COLO668 (cell line): Measurements from ENCODE around the gene IL3RA.
"Not testable (repeated sequence)": the region's sequence is repeated elsewhere in the genome, so short reads cannot be mapped to it uniquely, and the experiment has no call there.

ENCODE experiments used
- DNase-seq: peaks from one replicate; lab custom pipeline; 2025; ENCODE audit not compliant: unreplicated experiment; lab: John Stamatoyannopoulos, UW

Gene IL3RA

DNA sequence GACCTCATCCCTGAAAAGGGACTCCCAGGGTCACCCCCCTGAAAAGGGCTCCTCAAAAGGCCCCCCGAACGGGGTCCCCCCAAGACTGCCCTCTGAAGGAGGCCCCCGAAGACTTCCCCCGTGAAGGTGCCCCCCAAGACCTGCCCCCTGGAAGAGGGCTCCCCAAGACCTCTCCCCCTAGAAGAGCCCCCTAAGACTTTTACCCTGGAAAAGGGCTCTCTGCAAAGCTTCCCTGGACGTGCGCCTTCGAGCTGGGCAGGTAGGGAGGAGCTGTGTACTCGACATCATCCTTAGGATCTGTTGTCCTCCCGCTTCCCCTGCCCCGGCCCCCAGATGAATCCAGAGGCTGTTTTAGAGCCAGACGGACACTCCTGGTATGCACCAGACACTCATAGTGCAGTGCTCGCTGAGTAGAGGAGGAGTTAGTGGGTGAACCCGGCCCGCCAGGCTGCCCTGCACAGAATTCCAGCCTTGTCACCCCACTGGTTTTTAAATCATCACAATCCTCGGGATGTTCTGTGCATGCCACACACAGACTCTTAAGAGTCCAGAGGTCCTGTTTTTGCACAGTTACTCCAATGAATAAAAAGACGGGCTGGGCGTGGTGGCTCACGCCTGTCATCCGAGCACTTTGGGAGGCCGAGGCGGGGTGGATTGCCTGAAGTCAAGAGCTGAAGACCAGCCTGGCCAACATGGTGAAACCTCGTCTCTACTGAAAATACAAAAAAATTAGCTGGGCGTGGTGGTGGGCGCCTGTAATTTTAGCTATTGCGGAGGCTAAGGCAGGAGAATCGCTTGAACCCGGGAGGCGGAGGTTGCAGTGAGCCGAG, 61.1 kb downstream of the IL3RA start:
- DNase-seq, result no peak

DNA sequence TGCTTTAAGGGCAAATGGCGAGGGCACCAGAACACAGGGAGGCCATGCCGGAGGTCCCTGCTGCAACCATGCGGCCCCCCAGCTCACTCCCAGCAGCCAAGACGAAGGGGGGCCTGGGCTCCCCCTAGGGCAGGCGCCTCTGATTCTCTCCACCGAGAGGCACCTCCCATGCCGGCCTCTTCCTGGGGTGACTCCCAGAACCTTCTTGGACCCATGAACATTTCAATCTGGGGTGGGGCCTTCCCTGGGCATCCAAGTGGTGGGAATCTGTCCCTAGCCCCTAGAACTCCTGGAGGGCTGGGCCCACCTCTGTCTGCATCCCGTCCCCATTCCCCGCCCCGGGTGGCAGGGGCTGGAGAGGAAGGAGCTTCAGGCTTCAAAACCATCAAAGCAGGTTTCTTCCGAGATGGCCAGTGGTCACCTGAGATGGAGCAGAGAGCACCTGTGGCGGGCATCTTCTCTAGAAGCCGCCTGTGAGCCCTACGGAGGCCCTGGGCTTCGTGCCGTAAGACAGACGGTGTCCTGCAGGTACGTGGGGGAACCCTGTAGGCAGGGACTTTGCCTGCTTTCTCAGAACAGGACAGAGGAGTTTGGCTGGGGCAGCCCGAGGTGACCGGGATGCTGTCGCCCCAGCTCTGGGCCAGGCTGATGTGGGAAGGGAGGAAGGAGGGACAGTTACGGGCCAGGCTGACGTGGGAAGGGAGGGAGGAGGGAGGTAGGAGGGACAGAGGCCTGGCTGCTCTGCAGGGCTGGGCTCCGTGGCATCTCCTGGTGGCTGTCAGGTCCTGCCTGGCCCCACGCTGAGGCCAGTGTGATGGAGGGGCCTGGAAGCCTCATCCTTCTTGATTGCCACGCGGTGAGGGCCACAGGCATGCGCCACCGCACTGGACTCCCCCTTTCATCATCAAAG, 62.1 kb downstream of the IL3RA start:
- no peak for DNase-seq

DNA sequence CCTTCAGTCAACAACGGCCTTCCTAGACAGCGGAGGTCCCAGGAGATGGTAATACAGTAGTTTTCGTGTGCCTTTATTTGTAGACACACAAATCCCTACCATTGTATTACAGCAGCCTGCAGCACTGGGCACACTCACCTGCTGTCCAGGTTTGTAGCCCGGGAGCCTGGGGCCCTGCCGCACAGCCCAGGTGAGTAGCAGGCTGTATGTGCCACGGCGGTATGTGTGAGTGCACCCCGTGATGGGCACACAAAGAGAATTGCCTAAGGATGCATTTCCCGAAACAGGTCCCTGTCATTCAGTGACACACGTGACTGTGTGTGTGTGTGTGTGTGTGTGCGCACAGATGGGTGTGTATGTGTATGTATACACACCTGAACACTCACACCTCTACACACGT, 63.5 kb downstream of the IL3RA start:
- DNase-seq, result no peak

DNA sequence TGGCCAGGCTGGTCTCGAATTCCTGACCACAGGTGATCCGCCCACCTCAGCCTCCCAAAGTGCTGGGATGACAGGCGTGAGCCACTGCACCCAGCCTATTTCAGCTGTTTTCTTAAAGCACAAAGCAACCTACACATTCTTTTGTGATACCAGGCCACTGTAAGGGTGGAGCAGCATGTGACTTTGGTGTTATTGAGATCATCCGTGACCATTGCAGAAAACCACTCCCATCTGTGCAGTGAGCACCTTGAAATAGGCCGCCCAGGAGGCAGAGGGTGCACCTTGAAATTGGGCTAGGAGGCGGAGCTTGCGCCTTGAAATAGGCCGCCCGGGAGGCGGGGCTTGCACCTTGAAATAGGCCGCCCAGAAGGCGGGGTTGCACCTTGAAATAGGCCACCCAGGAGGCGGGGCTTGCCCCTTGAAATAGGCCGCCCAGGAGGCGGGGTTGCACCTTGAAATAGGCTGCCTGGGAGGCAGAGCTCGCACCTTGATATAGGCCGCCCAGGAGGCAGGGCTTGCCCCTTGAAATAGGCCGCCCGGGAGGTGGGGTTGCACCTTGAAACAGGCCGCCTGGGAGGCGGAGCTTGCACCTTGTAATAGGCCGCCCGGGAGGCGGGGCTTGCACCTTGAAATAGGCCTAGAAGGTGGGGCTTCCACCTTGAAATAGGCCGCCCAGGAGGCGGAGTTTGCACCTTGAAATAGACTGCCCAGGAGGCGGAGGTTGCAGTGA, 64.3 kb downstream of the IL3RA start:
- no peak for DNase-seq

DNA sequence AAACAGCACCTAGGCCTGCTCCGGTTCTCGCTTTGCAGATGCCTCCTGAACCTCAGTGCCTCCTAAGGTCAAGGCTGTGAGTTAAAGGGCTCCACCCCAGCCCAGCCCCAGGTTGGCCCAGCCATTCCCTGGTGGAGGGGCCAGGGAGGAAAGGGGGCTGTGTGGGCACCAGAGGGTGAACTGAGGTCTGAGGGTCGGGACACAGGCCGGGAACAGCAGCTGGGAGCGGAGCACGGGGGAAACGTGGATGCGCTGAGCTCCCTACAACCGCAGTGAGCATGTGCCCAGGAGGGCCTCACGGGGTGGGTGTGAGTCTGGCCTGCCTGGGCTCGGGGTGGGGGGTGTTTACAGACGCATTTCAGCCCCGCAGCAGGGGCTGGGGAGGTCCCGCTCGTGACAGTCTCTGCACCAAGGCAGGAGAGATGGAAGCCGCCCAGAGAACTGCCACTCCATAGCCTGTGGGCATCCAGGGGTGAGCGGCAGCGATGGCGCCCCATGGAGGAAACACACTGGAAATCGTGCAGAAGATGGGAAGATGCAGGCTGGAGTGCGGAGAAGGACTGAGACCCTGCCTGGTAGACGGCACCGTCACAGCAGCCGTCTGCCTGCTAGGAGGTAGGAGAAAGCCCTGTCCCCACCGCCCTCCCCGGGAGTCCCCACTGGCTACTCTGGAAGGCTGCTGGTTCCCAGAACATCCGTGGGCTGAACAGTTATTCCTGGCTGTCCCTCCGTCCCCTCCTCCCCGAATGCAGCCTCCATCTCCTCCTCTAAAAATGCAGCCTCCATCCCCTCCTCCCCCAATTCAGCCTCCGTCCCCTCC, 65.2 kb downstream of the IL3RA start:
- no peak for DNase-seq

DNA sequence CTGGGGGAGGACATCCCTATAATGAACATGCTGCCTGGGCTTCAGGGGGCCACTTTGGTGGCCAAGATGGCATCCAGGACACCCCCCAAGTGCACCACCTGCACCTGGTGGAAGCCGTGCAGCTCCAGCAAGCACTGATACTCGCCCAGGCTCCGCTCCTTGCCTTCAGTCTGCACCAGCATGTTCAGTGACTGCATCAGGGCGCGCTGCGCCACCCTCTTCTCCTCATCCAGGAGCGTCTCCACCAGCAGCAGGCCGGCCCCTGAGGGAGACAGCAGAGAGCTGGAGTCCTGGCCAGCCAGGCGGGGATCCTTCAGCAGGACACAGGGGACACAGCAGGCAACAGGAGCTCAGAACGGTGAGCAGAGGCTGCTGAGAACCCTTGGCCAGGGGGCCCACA, 66.6 kb downstream of the IL3RA start:
- DNase-seq, result no peak

DNA sequence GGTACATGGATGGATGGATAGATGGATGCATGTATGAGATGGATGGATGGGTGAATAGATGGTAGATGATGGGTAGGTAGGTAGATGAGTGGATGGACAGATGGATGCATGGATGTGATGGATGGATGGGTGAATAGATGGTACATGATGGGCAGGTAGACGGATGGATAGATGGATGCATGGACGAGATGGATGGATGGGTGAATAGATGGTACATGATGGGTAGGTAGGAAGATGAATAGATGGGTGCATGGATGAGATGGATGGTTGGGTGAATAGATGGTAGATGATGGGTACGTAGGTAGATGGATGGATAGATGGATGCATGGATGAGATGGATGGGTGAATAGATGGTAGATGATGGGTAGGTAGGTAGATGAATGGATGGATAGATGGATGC, 67.3 kb downstream of the IL3RA start:
- not testable (repeated sequence) for DNase-seq

DNA sequence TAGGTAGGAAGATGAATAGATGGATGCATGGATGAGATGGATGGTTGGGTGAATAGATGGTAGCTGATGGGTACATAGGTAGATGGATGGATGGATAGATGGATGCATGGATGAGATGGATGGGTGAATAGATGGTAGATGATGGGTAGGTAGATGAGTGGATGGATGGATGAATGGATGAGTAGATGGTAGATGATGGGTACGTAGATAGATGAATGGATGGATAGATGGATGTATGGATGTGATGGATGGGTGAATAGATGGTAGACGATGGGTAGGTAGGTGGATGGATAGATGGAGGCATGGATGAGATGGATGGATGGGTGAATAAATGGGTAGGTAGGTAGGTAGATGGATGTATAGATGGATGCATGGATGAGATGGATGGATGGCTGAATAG, 69.2 kb downstream of the IL3RA start:
- DNase-seq, result not testable (repeated sequence)

DNA sequence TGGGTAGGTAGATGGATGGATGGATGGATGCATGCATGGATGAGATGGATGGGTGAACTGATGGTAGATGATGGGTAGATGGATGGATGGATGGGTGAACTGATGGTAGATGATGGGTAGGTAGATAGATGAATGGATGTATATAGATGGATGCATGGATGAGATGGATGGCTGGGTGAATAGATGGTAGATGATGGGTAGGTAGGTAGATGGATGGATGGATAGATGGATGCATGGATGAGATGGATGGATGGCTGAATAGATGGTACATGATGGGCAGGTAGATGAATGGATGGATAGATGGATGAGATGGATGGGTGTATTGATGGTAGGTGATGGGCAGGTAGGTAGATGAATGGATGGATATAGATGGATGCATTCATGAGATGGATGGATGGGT, 70.5 kb downstream of the IL3RA start:
- DNase-seq, result no peak

DNA sequence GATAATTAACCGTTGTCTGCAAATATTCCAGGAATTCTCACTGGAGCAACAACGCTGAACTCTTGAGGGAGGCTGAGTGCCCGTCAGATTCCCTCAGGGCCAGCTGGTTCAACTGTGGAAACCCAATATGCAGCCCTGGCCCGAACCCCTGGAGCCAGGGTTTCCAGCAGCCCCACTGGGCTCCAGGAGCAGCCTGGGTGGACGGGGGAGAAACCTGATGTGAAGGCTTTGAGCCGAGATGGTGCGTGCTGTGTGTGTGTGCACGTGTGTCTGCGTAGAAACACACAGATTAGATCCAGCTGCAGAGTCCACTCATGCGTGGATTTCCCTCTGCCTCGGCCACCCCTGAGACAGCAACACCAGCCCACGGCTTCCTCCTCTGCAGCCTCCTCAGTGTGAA, 74.7 kb downstream of the IL3RA start:
- DNase-seq, result no peak

DNA sequence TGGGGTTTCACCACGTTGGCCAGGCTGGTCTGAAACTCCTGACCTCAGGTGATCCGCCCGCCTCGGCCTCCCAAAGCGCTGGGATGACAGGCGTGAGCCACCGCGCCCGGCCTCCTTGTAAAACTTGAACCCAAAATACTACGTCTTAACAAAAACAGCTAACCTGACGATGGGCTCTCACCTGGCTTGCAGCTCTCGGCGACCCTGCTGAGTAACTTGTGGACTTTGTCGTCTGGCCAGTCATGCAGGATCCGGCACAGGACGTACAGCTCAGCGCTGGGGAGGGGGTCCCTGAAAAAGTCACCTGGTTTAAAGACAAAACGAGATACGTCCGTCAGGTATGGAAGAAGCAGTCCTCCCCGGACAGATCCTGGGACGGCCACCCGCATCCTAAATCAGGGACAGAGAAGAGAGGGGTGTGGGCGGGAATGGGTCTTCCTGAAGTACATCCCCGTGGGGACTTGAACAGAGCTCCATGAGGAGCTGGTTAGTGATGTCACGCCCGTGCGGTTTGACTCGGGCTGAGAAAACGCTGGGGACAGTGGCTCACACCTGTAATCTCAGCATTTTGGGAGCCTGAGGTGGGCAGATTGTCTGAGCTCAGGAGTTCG, 76.1 kb downstream of the IL3RA start:
- no peak for DNase-seq

DNA sequence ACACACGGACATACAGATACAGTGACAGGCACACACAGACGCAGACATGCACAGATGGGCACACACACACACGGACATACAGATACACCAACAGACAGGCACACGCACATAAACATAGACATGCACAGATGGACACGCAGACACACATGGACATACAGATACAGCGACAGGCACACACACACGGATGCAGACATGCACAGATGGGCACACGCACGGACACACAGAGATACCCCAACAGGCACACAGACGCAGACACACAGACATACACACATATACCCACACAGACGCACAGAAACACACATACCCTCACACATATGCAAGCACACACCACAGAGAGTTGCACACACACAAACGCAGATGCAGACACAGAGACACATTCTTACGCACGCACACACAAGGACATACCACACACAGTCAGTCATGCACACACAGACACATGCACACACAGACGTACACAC, 79.8 kb downstream of the IL3RA start:
- DNase-seq, result no peak

DNA sequence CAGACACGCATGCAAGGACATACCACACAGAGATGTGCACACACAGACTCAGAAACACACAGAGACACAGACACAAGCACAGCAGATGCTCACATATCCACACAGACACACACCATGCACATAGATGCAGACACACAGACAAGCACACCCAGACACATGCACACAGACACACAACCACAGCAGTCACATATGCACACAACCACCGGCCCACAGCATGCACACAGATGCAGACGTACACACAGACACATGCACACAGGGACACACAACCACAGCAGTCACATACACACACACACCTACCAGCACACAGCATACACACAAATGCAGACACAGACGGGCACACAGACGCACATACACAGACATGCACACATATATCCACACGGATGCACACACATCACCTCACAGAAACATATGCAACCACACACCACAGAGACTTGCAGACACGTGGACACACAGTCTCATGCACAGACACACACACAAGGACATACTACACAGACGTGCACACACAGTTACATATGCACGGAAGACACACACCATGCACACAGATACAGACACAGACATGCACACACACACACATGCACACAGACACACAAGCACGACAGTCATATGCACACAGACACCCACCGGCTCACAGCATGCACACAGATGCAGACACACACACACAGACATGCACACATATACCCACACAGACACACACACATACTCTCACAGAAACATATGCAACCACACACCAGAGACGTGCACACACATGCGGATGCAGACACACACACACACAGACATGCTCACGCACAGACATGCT, 80.6 kb downstream of the IL3RA start:
- no peak for DNase-seq

DNA sequence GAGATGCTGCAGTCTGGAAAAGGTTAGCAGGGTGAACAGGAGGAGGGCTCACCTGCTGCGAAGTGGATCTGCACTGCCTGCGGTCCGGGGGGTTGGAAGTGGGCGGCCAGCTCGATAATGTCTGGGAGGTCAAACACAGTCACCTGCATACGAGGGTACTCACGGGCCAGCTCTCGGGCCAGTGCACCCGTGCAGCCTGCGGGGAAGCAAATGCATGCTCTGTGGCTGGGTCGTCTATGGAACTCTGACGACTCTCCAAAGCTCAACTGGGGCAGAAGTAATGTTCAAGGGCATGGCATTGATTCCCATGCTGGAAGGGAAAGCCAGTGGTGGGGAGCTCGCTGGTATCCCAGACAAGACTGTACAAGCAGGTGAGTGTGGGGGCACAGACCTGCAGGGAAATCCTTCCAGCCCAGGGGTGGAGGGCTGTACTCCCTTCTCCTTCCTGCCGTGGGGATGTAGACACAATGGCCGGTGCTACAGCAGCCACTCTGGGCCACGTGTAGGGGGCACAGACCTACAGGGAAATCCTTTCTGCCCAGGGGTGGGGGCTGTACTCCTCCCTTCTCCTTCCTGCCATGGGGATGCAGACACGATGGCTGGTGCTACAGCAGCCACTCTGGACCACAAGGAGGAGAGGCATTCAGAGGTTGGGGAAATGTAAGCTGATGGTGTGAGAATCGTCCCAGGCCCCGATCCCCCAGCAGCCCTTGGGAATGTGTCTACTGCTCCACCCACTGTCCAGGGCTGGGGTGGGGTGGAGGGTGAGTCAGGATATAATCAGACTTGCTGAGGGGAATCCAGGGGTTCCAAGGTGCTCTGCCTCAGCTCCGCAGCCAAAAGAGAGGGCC, 81.6 kb downstream of the IL3RA start:
- no peak for DNase-seq

DNA sequence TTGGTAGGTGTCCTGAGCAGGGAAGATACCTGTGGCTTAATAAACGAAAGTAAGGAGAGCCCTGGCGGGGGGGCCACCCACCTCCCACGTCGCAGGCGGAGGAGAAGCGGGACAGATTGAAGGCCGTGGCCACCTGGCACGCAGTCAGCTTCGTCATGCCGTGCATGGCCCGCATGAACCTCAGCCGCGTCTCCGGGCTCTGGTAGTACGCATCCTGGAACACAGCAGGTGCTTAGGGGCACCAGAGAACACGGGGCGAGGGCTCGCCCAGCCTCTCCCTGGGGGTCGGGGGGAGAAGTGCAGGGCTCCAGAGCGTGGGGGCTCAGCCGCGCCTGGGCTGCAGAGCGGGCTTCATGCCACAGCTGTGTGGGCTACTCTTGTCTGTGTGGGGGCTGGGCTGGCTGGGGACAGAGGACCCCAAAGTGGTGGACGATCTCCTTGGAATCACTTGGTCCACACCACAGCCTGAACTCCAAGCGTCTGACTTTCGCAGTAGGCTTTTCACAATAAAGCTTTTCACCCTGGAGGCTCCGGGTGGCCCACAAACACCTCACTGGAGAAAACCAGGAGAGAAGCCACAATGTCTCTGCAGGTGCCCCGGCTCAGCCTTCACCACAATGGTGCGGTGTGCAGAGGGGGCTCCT, 82.4 kb downstream of the IL3RA start:
- no peak for DNase-seq

DNA sequence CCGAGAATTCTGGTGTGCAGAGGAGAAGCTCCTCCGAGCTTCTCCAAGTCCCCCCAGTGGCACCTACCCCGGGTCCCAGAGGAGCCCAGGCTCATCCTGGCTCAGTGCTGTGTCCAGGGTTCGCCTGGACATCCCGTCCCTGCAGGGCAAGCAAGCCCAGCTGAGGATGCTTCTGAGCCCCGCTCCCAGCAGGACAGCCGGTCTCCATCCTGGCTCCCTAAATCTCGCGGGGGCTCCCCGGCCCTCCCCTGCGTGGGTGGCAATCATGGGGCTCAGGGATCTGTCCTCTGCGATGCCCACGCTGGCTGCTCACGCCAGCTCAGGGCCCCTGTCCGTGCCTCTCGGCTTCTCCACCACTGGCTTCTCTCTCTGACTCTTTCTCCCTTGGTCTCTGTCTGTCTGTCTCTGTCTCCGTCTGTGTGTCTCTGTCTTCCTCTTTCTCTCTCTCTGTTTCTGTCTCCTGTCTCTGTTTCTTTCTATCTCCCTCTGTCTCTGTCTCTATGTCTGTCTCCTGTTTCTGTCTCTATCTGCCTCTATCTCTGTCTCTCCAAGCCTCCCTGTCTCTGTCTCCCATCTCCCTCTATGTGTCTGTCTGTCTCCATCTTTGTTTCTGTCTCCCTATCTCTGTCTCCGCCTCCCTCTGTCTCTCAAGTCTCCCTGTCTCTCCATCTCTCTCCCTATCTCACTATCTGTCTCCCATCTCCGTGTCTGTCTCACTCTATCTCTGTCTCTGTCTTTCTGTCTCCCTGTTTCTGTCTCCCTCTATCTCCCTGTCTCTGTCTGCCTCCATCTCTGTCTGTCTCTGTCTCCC, 83.2 kb downstream of the IL3RA start:
- no peak for DNase-seq

DNA sequence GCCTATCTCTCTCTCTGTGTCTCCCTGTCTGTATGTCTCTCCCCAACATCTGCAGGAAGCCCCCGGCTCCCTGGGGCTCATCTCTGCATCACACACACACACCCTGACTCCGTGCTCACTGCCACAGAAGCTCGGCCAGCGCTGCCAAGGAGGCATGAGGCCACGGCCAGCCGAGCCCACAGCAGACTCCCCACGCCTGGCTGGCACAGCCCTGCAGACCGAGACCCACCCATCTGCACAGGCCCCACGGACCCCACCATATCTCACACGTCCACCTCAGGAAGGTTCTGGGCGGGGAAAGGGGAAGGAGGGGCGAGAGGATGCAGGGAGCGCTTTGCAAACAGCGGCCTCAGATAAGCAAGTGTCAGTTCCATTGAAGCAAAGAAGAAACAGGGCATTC, 83.8 kb downstream of the IL3RA start:
- no peak for DNase-seq
